ENCODE measurements around the gene FOXP3.

Gene FOXP3

DNA sequence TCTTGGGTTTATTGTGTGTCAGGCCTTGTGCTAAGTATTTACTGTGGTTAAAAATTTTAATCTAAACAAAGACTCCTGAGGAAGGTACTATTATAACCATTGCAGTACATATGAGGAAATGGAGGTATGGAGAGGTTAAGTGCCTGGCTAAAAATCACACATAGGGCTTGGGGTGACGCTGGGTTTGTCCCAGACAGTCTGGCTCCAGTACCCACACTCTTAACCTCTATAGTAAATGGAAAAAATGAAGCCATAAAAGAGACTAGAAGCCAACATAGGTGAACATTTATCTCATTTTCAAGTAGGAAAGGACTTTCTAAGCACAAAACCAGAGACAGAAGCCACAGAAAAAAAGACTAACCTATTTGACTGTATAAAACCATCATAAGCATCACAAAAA, 1.9 kb downstream of the FOXP3 start:
- TF ChIP-seq, protein P1, sequence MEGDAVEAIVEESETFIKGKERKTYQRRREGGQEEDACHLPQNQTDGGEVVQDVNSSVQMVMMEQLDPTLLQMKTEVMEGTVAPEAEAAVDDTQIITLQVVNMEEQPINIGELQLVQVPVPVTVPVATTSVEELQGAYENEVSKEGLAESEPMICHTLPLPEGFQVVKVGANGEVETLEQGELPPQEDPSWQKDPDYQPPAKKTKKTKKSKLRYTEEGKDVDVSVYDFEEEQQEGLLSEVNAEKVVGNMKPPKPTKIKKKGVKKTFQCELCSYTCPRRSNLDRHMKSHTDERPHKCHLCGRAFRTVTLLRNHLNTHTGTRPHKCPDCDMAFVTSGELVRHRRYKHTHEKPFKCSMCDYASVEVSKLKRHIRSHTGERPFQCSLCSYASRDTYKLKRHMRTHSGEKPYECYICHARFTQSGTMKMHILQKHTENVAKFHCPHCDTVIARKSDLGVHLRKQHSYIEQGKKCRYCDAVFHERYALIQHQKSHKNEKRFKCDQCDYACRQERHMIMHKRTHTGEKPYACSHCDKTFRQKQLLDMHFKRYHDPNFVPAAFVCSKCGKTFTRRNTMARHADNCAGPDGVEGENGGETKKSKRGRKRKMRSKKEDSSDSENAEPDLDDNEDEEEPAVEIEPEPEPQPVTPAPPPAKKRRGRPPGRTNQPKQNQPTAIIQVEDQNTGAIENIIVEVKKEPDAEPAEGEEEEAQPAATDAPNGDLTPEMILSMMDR (IDR thresholded peaks at IDR 0.05): no peak

DNA sequence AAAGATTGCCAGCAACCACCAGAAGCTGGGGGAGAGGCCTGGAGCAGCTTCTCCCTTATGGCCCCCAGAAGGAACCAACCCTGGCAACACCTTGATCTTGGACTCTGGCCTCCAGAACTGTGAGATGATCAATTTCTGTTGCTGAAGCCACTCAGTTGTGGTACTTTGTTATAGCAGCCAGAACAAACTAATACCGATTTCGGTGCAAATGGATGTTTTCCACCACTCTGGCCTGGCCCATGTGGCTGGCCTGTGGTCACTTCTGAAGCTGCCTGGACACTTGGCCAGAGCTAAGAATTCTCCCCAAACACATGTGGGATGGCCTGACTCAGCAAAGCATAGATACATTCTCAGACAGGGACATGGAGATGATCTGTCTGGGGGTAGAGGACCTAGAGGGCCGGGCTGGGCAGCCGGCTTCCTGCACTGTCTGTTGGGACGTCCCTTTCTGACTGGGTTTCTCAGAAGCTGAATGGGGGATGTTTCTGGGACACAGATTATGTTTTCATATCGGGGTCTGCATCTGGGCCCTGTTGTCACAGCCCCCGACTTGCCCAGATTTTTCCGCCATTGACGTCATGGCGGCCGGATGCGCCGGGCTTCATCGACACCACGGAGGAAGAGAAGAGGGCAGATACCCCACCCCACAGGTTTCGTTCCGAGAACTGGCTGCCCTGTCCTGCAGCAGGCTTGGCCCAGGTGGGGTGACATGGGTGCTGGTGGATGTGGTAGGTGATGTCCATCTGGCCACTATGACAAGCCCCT, 4.1 kb downstream of the FOXP3 start:
- TF ChIP-seq, protein P1 (IDR thresholded peaks at IDR 0.05): no peak

- TF ChIP-seq, protein P1 (IDR thresholded peaks at IDR 0.05): no peak
Observed at GRCh38 chrX:49258749-49259124, 5.8 kb downstream of the FOXP3 start.

GRCh38 chrX:49257846-49258748, 6.4 kb downstream of the FOXP3 start:
- TF ChIP-seq, protein P1 (IDR thresholded peaks at IDR 0.05): no peak

DNA sequence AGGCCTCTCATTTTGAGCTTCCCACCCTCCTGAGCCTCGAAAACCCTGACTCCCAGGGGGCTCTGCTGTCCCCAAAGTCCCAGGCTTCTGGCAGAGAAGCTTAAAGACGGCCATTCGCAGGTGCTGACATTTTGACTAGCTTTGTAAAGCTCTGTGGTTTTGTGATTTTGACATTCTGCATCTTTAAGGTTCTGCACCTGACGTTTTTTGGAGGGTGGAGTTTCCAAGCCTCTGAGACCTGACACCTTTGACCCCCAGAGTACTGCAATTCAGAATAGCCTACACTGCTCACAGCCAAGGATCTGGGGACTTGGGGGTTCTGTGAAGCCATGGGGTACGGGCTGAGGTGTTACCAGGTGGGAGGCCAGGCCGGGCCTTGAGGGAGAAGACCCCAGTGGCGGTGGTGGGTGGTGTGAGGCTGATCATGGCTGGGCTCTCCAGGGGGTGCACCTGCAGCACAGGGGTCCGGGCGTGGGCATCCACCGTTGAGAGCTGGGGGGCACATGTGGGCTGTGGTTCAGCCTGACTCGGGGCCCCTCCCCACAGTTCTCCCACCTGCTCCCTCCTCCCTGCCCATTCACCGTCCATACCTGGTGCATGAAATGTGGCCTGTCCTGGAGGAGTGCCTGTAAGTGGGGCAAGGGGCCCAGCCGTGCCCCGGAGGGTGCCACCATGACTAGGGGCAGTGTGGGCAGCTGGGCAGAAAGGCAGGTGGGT, 7.3 kb downstream of the FOXP3 start:
- TF ChIP-seq, protein P1 (IDR thresholded peaks at IDR 0.05): no peak

DNA sequence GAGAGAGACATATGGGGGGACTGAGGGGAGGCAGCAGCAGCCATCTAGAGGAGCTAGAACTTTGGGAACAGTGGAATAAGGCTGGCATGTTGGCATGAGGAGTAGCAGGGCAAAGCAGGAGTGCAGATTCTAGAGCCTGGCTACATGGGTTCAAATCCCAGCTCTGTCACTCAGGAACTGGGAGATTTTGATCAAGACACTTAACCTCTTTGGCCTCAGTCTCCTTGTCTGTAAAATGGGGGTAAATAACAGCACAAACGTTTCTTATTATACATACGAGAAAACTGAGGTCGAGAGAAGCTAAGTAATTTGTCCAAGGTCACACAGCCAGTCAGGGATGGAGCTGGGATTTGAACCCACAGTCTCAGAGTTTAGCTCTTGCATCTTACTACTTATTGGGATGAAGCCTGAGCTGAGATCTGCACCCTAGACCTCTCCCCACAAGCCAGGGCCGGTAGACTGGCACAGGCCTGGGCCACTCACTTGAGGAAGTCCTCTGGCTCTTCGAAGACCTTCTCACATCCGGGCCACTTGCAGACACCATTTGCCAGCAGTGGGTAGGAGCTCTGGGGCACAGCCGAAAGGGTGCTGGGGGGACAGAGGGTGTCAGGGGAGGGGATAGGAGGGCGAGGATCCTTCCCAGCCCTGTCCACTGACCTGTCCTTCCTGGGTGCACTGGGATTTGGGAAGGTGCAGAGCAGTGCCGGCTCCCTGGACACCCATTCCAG, 8.1 kb downstream of the FOXP3 start:
- TF ChIP-seq, protein P1 (IDR thresholded peaks at IDR 0.05): no peak

- TF ChIP-seq, protein P1 (IDR thresholded peaks at IDR 0.05): no peak
Observed at GRCh38 chrX:49254639-49255038, 9.9 kb downstream of the FOXP3 start.
